ENCODE data around the gene RASAL1. TPM values are rescaled to one million over a fixed set of nuclear protein-coding genes. Genes with fewer than 3 reads are reported as not detected.

The RASAL1 gene
- total and polyA plus RNA-seq, 2 donors (not counting 1 experiment from before 2014, with no cell fraction given), result 0.10 to 11.0 TPM

GRCh38 chr12:113174461-113175384 is 39.2 kb upstream of the RASAL1 start:
- H3K27me3 Mint-ChIP-seq, result no peaks in the 10 kb centered on the region
- no peak overlapping the region for H3K4me3 ChIP-seq (ENCODE audit: control extremely low read depth in 1 of 5, extremely low read depth in 1 of 5, insufficient read depth in 1 of 5, low read depth in 2 of 5, low read length in 4 of 5)
- DNase-seq (peak; percentile 83), ATAC-seq (ENCODE audit: low read depth) (peak; percentile 77)
- peaks cover 37% of the 10 kb centered on the region for H3K4me1 Mint-ChIP-seq
- no peaks in the 10 kb centered on the region for H3K27me3 ChIP-seq (replicated peaks in 1 of 4; ENCODE audit: control extremely low read depth in 1 of 4, control insufficient read depth in 3 of 4, insufficient read depth in 4 of 4, low read length in 3 of 4)
- H3K9me3 ChIP-seq (ENCODE audit: control extremely low read depth in 1 of 3, control insufficient read depth in 2 of 3, insufficient read depth in 1 of 3, low read length in 2 of 3), result peaks cover 0 to 10% (median 1%) of the 10 kb centered on the region in 3 donors
- no peak overlapping the region for H3K9ac ChIP-seq (ENCODE audit: low read length)
- intact Hi-C loops (cut with micrococcal nuclease), result loop anchor here (1.0 to 5.0 kb wide), 6 partner anchors 11 to 181 kb away; partner anchors contain the start of genes DDX54 and RITA1
- ChIA-PET CTCF (interaction anchor here (0.6 to 8.0 kb wide), 36 partner anchors 9 to 274 kb away, joined by 3 to 127 read pairs (median 6); partner anchors contain the start of genes DDX54, OAS1, RASAL1 and RITA1), POLR2A (interaction anchor here (0.6 to 2.5 kb wide), 4 partner anchors 8 to 124 kb away, joined by 4 to 8 read pairs (median 5); partner anchors contain the start of gene DDX54)
- H3K4me2 ChIP-seq (replicated peaks; ENCODE audit: low read depth, low read length, poor library complexity, severe bottlenecking), result no peak overlapping the region
- no peak overlapping the region for H3K4me3 Mint-ChIP-seq
- 63% methylated on average over 20 of the region's 32 CpGs for WGBS (ENCODE audit: insufficient coverage)
- H3K4me1 ChIP-seq (ENCODE audit: control insufficient read depth in 2 of 2, insufficient read depth in 2 of 2, low read length in 2 of 2), result peaks cover 20 to 30% of the 10 kb centered on the region in 2 donors
- TF ChIP-seq, protein P1, sequence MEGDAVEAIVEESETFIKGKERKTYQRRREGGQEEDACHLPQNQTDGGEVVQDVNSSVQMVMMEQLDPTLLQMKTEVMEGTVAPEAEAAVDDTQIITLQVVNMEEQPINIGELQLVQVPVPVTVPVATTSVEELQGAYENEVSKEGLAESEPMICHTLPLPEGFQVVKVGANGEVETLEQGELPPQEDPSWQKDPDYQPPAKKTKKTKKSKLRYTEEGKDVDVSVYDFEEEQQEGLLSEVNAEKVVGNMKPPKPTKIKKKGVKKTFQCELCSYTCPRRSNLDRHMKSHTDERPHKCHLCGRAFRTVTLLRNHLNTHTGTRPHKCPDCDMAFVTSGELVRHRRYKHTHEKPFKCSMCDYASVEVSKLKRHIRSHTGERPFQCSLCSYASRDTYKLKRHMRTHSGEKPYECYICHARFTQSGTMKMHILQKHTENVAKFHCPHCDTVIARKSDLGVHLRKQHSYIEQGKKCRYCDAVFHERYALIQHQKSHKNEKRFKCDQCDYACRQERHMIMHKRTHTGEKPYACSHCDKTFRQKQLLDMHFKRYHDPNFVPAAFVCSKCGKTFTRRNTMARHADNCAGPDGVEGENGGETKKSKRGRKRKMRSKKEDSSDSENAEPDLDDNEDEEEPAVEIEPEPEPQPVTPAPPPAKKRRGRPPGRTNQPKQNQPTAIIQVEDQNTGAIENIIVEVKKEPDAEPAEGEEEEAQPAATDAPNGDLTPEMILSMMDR (IDR thresholded peaks at IDR 0.05), result peak; percentile 98
- TF ChIP-seq EZH2 (IDR thresholded peaks at IDR 0.05; ENCODE audit: borderline replicate concordance, insufficient read depth, low read depth, low read length, poor library complexity, severe bottlenecking), result no peak
- H3K9me3 Mint-ChIP-seq (ENCODE audit: insufficient read depth), result no peaks in the 10 kb centered on the region
- peak overlapping the region; percentile 61 for H3K27ac Mint-ChIP-seq
- H3K79me2 ChIP-seq (ENCODE audit: control insufficient read depth, insufficient read depth, low read length), result peaks cover 37% of the 10 kb centered on the region
- H2AFZ ChIP-seq (ENCODE audit: insufficient read depth, low read depth, low read length, poor library complexity, severe bottlenecking), result no peak overlapping the region
- H3K27ac ChIP-seq (ENCODE audit: low read length in 2 of 2), result no peak overlapping the region
- peaks cover 10 to 87% of the 10 kb centered on the region in 2 experiments for H3K36me3 ChIP-seq (replicated peaks in 1 of 2; ENCODE audit: control extremely low read depth in 1 of 2, control insufficient read depth in 1 of 2, extremely low read depth in 1 of 2, insufficient read depth in 2 of 2, low read length in 1 of 2)
- peaks cover 34% of the 10 kb centered on the region for H4K20me1 ChIP-seq (ENCODE audit: control insufficient read depth, insufficient read depth, low read length, poor library complexity, severe bottlenecking)
